ENCODE data around the gene APBB2. TPM values are rescaled to one million over a fixed set of nuclear protein-coding genes. Genes with fewer than 3 reads are reported as not detected.
"Not testable (repeated sequence)": the region's sequence is repeated elsewhere in the genome, so short reads cannot be mapped to it uniquely, and the experiment has no call there.

APBB2 gene
- total RNA-seq, 2 experiments from 2014 or later = 0.93 to 13.6 TPM

DNA sequence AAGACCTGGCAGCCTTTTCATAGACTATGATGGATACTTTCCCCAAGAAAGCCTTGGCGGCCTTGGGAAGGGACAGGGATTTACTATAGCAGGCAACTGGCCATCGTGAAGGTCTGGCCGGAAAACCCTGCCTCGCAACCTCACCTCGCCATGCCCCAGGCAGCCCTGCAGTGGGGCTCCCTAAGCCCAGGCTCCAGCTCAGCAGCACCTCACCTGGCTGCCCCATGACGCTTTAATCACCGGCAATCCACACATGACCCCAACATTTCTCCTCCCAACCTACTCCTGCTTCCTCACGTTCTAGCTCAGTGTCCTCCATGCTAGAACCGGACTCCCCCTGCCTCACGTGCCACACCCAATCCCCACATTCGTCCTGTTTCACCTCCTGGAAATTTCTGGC lies 382.2 kb downstream of the APBB2 start:
- no peak overlapping the region for H3K27ac Mint-ChIP-seq
- H3K27me3 Mint-ChIP-seq = peaks cover 7% of the 10 kb centered on the region
- H3K4me1 Mint-ChIP-seq = no peaks in the 10 kb centered on the region
- no peak for DNase-seq
- CTCF ChIA-PET = interaction anchor here (1.3 kb wide), 1 partner anchor 9 kb away, joined by 3 read pairs; no protein-coding TSS in a partner anchor
- H3K36me3 Mint-ChIP-seq = peaks cover 7% of the 10 kb centered on the region
- no peak overlapping the region for H3K4me3 Mint-ChIP-seq
- ATAC-seq = no peak
- H3K9me3 Mint-ChIP-seq (ENCODE audit: low read depth) = peaks cover 10% of the 10 kb centered on the region

DNA sequence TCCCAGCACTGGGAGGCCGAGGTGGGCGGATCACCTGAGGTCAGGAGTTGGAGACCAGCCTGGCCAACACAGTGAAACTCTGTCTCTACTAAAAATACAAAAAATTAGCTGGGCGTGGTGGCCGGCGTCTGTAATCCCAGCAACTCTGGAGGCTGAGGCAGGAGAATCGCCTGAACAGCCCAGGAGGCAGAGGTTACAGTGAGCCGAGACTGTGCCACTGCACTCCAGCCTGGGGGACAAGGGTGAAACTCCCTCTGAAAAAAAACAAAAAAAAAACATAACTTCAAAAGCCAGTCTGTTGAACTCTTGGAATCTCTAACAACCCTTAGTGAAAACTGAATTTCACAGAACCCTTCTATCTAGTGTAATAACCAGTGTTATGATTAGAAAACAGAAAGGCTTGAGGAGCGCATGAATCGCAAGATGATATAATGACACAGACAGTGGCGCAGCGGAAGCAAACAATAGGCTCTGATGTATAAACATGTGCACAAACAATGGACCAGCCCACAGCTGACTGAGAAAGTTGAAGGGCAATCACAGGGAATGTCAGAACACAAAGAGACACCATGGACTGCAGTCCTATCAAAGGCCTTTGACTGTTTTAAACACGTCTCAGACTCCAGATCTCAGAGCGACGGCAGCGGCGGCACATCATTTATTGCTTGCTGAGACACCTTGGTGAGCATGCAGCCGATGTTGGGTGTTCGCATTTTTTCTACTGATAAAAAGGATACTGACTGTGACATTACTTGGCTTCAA lies 383.0 kb downstream of the APBB2 start:
- no peak for DNase-seq
- Mint-ChIP-seq H3K9me3 (ENCODE audit: low read depth) (peaks cover 10% of the 10 kb centered on the region), H3K4me3 (no peak overlapping the region), H3K27ac (no peak overlapping the region), H3K27me3 (peaks cover 7% of the 10 kb centered on the region), H3K4me1 (no peaks in the 10 kb centered on the region), H3K36me3 (peaks cover 7% of the 10 kb centered on the region)
- ATAC-seq = no peak
- CTCF ChIA-PET = interaction anchor here (0.6 to 2.7 kb wide), 3 partner anchors 9 to 33 kb away, joined by 3 to 16 read pairs (median 3); no protein-coding TSS in a partner anchor

GRCh38 chr4:40829586-40829985 lies 384.8 kb downstream of the APBB2 start:
- H3K4me3 Mint-ChIP-seq = no peak overlapping the region

DNA sequence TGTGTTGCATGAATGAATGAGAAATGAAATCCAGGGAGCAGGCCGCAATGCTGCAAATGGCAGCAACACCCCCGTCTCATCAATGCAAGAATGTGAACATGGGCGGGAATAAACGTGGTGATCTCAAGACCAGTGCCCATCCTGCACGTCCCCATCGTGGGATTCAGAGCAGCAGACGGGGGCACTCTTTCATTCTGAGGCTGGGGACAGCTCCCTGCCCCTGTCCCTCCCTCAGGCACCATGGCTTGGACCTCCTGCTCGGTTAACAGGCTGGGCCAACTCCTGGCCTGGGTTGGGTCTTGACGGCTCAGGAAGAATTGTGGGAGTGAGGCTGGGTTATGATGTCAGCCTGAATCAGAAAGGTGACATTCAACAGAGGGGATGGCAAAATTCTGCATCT lies 385.7 kb downstream of the APBB2 start:
- ATAC-seq = no peak
- H3K36me3 Mint-ChIP-seq = peaks cover 7% of the 10 kb centered on the region

More at GRCh38 chr4:40829586-40829985, 384.8 kb downstream of the APBB2 start:
- DNase-seq (no peak), ATAC-seq (no peak)
- Mint-ChIP-seq H3K36me3 (peaks cover 7% of the 10 kb centered on the region), H3K4me1 (no peaks in the 10 kb centered on the region), H3K27ac (no peak overlapping the region), H3K27me3 (peaks cover 10% of the 10 kb centered on the region), H3K9me3 (ENCODE audit: low read depth) (peaks cover 10% of the 10 kb centered on the region)
- CTCF ChIA-PET = interaction anchor here (0.6 to 2.7 kb wide), 2 partner anchors 11 to 19 kb away, joined by 3 to 16 read pairs; no protein-coding TSS in a partner anchor

DNA sequence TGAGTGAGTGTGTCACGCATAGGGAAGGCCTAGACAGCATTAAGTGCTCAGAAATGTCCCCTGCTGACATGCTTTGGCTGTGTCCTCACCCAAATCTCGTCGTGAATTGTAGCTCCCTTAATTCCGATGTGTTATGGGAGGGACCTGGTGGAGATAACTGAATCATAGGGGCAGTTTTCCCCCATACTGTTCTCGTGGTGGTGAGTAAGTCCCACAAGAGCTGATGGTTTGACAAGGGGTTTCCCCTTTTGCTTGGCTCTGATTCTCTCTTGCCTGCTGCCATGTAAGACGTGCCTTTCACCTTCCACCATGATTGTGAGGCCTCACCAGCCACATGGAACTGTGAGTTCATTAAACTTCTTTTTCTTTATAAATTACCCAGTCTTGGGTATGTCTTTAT lies 386.6 kb downstream of the APBB2 start:
- no peak overlapping the region for H3K27ac Mint-ChIP-seq
- H3K36me3 Mint-ChIP-seq = peaks cover 7% of the 10 kb centered on the region
- no peak for ATAC-seq

More for the DNA sequence above, 385.7 kb downstream of the APBB2 start:
- Mint-ChIP-seq H3K27ac (no peak overlapping the region), H3K4me3 (no peak overlapping the region), H3K9me3 (ENCODE audit: low read depth) (peaks cover 10% of the 10 kb centered on the region), H3K4me1 (no peaks in the 10 kb centered on the region), H3K27me3 (peaks cover 10% of the 10 kb centered on the region)
- CTCF ChIA-PET = interaction anchor here (2.7 kb wide), 1 partner anchor 12 kb away, joined by 16 read pairs; no protein-coding TSS in a partner anchor
- no peak for DNase-seq

GRCh38 chr4:40826821-40827220 lies 387.5 kb downstream of the APBB2 start:
- CTCF ChIA-PET = no interaction called here
- H3K27me3 Mint-ChIP-seq = peaks cover 10% of the 10 kb centered on the region
- no peak for DNase-seq
- no peak overlapping the region for H3K27ac Mint-ChIP-seq
- H3K4me1 Mint-ChIP-seq = no peaks in the 10 kb centered on the region
- H3K9me3 Mint-ChIP-seq (ENCODE audit: low read depth) = peaks cover 10% of the 10 kb centered on the region
- no peak overlapping the region for H3K4me3 Mint-ChIP-seq
- no peak for ATAC-seq
- H3K36me3 Mint-ChIP-seq = peaks cover 7% of the 10 kb centered on the region

More for the DNA sequence above, 386.6 kb downstream of the APBB2 start:
- no peak overlapping the region for H3K4me3 Mint-ChIP-seq
- no peak for DNase-seq
- peaks cover 10% of the 10 kb centered on the region for H3K27me3 Mint-ChIP-seq
- no peaks in the 10 kb centered on the region for H3K4me1 Mint-ChIP-seq
- CTCF ChIA-PET = no interaction called here
- peaks cover 10% of the 10 kb centered on the region for H3K9me3 Mint-ChIP-seq (ENCODE audit: low read depth)

- Mint-ChIP-seq H3K27me3 (peaks cover 5% of the 10 kb centered on the region), H3K9me3 (ENCODE audit: low read depth) (peaks cover 10% of the 10 kb centered on the region), H3K4me3 (no peak overlapping the region), H3K27ac (no peak overlapping the region), H3K4me1 (no peaks in the 10 kb centered on the region), H3K36me3 (peaks cover 7% of the 10 kb centered on the region)
- DNase-seq (no peak), ATAC-seq (no peak)
- CTCF ChIA-PET = interaction anchor here (0.6 to 1.2 kb wide), 3 partner anchors 19 to 79 kb away, joined by 3 to 4 read pairs (median 3); no protein-coding TSS in a partner anchor
Observed at GRCh38 chr4:40825014-40825838, 389.1 kb downstream of the APBB2 start.

DNA sequence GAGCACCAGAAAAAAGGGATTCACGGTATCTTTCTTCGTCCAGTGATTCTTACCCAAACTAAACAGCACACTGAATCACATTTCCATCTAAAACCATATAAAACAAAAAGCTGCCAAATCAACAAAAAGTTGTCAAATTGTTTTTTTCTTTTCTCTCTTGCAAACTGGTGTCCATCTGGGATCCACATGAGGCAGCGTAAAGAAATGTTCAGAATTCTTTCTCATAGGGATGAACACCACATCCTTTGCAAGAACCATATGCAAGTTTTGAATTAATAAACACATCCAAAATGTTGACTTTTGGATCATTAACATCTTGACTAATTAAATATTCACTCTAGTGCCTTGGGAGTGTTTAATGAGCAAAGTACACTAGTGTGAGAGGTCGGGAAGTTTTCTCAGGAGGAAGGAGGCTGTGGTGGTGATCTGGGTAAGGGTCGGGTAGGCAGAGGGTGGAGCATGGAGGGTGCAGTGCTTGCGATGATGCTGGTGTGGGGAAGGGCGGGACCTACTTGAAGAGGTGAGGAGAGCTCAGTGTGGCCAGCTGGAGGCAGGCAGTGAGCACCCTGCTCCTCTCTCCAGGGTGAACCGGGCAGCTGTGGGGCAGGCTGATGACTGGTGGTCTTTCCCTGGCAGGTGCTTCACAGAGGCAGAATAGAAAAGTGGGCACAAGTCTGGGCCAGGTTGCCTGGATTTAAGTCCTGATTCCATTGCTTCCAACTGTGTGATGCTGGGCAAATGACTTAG lies 391.7 kb downstream of the APBB2 start:
- Mint-ChIP-seq H3K9me3 (ENCODE audit: low read depth) (peaks cover 3% of the 10 kb centered on the region), H3K27ac (no peak overlapping the region), H3K27me3 (peaks cover 3% of the 10 kb centered on the region), H3K4me3 (no peak overlapping the region), H3K36me3 (peaks cover 2% of the 10 kb centered on the region), H3K4me1 (no peaks in the 10 kb centered on the region)
- CTCF ChIA-PET = no interaction called here
- no peak for ATAC-seq
- peak; percentile 15 for DNase-seq

DNA sequence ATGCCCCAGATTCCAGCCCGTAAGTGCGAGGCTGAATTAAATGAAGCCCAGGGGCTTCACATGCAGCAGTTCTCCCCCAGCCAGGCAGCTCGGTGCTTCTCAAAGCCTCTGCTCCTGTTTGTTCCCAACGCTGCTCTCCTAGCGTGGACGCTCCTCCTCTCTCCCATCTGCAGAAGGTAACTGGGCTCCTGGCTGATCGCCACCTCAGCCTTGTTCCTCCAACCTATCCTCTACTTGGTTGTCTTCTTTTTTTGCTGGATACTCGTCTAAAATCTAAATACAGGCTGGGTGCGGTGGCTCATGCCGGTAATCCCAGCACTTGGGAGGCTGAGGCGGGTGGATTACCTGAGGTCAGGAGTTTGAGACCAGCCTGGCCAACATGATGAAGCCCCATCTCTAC lies 394.2 kb downstream of the APBB2 start:
- peaks cover 3% of the 10 kb centered on the region for H3K27me3 Mint-ChIP-seq
- ATAC-seq (no peak), DNase-seq (peak; percentile 22)
- H3K27ac Mint-ChIP-seq = no peak overlapping the region
- no peaks in the 10 kb centered on the region for H3K4me1 Mint-ChIP-seq
- no peak overlapping the region for H3K4me3 Mint-ChIP-seq
- H3K9me3 Mint-ChIP-seq (ENCODE audit: low read depth) = no peaks in the 10 kb centered on the region
- no peaks in the 10 kb centered on the region for H3K36me3 Mint-ChIP-seq
- CTCF ChIA-PET = no interaction called here

- ATAC-seq; H3K36me3 Mint-ChIP-seq; H3K4me3 Mint-ChIP-seq; H3K9me3 Mint-ChIP-seq (ENCODE audit: low read depth); H3K27ac Mint-ChIP-seq; CTCF ChIA-PET; H3K4me1 Mint-ChIP-seq: not testable (repeated sequence)
- H3K27me3 Mint-ChIP-seq = peaks cover 16% of the 10 kb centered on the region
- peak; percentile 15 for DNase-seq
Observed at GRCh38 chr4:40817157-40817556, 397.2 kb downstream of the APBB2 start.

DNA sequence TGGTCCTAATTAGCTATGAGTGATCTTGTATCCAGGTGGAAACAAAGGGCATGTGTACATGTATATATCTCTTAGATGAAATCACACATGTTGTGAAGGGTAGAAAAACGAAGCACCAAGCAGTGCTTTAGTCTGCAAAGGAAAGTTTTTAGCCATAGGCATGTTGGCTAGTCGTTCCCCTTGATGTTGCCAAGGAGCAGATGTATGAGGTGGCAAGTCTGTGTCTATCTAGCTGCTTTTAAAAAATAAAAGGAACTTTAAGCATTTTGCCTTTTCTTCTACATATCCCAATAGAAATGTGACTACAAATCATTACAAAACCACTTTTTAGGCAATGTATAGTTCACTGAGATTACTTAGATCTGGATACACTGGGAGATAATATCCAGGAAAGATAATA lies 401.5 kb downstream of the APBB2 start:
- DNase-seq (no peak), ATAC-seq (no peak)
- H3K36me3 Mint-ChIP-seq = no peaks in the 10 kb centered on the region
- peaks cover 43% of the 10 kb centered on the region for H3K27me3 Mint-ChIP-seq
- no peaks in the 10 kb centered on the region for H3K9me3 Mint-ChIP-seq (ENCODE audit: low read depth)
- CTCF ChIA-PET = interaction anchor here (1.1 kb wide), 1 partner anchor 28 kb away, joined by 3 read pairs; no protein-coding TSS in a partner anchor
- H3K27ac Mint-ChIP-seq = no peak overlapping the region
- H3K4me3 Mint-ChIP-seq = no peak overlapping the region
- no peaks in the 10 kb centered on the region for H3K4me1 Mint-ChIP-seq

DNA sequence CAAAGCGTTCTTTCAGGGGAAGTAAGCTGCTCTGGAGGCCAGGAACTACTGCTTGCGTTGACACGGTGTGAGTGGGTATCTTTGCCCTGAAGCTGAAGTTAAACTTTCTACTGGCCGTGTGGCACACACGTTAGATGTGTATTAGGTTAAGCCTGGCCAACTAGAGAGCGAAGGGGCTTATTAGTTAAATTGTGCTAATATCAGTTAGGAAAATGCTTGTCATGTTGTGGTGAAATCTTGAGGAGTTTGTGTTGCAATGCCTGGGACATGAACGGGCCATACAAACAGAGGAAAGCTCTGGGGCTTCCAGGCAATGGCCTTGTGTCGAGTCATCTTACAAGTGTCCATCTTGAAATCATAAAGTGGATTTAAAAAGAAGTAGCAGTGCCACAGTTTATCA lies 402.0 kb downstream of the APBB2 start:
- Mint-ChIP-seq H3K36me3 (no peaks in the 10 kb centered on the region), H3K27ac (no peak overlapping the region), H3K4me1 (no peaks in the 10 kb centered on the region), H3K27me3 (peaks cover 43% of the 10 kb centered on the region), H3K9me3 (ENCODE audit: low read depth) (no peaks in the 10 kb centered on the region), H3K4me3 (no peak overlapping the region)
- DNase-seq (peak; percentile 25), ATAC-seq (no peak)
- CTCF ChIA-PET = no interaction called here

GRCh38 chr4:40811956-40812355 lies 402.4 kb downstream of the APBB2 start:
- ATAC-seq = no peak

More at GRCh38 chr4:40811956-40812355, 402.4 kb downstream of the APBB2 start:
- CTCF ChIA-PET = no interaction called here
- Mint-ChIP-seq H3K9me3 (ENCODE audit: low read depth) (no peaks in the 10 kb centered on the region), H3K36me3 (no peaks in the 10 kb centered on the region), H3K27ac (no peak overlapping the region), H3K4me3 (no peak overlapping the region), H3K27me3 (peaks cover 44% of the 10 kb centered on the region), H3K4me1 (no peaks in the 10 kb centered on the region)
- DNase-seq = no peak

Measured in activated CD8-positive, alpha-beta memory T cell treated with anti-CD3 and anti-CD28 coated beads, Interleukin-2, amount 10 ng/mL, durations not matched to agents 7 days and 5 days (primary cell).